SKM-1 treated with dmso at 0.1 percent for 144 hours (cell line): ENCODE data around the gene NDRG4.

Source experiments
- DNase-seq: peaks from one replicate; lab custom pipeline; 2025; ENCODE audit not compliant: unreplicated experiment; lab: John Stamatoyannopoulos, UW

Gene NDRG4

GRCh38 chr16:58537124-58537906, 37.4 kb downstream of the NDRG4 start:
- DNase-seq: no peak

- DNase-seq: no peak
Observed at GRCh38 chr16:58541711-58542110, 41.8 kb downstream of the NDRG4 start.

DNA sequence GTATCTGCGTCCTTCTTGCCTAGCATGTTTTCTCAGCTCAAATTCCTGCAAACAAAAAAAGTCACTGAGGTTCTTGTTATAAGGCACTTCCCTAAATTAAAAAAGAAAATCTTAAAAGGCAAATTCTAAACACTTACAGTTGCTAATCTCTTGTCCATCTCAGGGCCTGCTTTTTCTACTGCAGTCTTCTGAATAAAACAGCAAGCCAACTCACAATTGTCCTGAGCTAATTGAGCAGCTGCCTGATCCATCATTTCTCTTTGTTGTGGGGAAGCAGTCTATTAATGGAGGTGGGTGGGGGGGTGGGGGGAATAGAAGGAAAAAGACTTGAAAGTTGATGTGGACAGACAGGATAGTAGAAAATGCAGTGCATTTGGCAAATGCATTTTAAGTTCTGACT, 42.3 kb downstream of the NDRG4 start:
- DNase-seq: no peak

- DNase-seq: no peak
Observed at GRCh38 chr16:58543685-58544084, 43.7 kb downstream of the NDRG4 start.

- no peak for DNase-seq
Observed at GRCh38 chr16:58548378-58548777, 48.4 kb downstream of the NDRG4 start.

- no peak for DNase-seq
Observed at GRCh38 chr16:58551496-58551895, 51.6 kb downstream of the NDRG4 start.

- no peak for DNase-seq
Observed at GRCh38 chr16:58556678-58557077, 56.7 kb downstream of the NDRG4 start.
